PFSK-1 (cell line): ENCODE data around the gene TMEM11.

Experiments
- FOXP2 ChIP-seq: optimal IDR thresholded peaks from 2 replicates; pipeline ENCODE3; 2011; ENCODE audit warnings: borderline replicate concordance, control low read depth, inconsistent platforms; ENCODE audit not compliant: insufficient read depth; ENCODE audit errors: extremely low read length, extremely low read depth
- POLR2AphosphoS5 ChIP-seq: IDR thresholded peaks from 2 replicates; pipeline ENCODE4 v1.6.1; 2012; ENCODE audit warnings: low read depth, mild to moderate bottlenecking, control low read depth, low read length, moderate library complexity
- SIN3A ChIP-seq: IDR thresholded peaks from 2 replicates; pipeline ENCODE4 v1.6.1; 2012; ENCODE audit warnings: mild to moderate bottlenecking, low read length, moderate library complexity, borderline replicate concordance; ENCODE audit not compliant: insufficient read depth
- TAF1 ChIP-seq: IDR thresholded peaks from 2 replicates; pipeline ENCODE4 v1.6.1; 2012; ENCODE audit warnings: low read length, control low read depth, borderline replicate concordance; ENCODE audit not compliant: insufficient read depth
- TF ChIP-seq, protein P1 (sequence below), 2 experiments: IDR thresholded peaks; 2 replicates each; pipeline versions ENCODE4 v1.6.1 to v1.8.0; 2011 to 2012; ENCODE audit warnings: low read depth in 2 of 2, low read length in 2 of 2, control low read depth in 1 of 2, inconsistent platforms in 1 of 2, mild to moderate bottlenecking in 1 of 2, moderate library complexity in 1 of 2; ENCODE audit not compliant: insufficient read depth in 1 of 2

The TMEM11 gene

DNA sequence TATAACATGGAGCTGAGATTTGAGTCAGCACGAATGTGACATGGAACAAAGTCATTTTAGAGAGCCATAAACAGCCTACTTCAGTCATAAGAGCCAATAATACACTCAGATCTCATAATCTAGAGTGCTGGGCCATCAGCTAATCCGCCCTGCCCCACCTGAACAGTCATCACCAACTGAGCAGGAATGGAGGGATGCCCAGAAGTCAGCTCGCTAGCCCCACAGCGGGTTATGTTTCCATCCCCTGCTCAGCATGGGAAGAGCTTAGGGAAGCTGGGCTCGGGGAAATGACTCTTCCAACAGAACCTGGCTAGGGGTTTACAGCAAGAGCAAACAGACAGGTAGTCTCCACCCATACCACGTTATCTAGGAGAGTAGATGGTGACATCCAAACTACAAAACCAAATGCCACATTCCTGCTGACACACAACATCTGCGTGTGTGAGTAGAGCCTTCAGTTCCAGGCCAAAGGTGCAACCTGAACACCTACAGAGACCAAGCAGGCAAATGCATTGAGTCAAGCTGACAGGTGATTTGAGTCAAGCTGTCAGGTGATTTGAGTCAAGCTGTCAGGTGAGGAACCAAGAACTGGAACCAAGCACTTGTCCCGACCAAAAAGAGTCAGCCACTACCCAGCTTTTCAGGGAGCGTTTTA is 2.0 kb downstream of the TMEM11 start:
- TF ChIP-seq FOXP2: no peak
- no peak for TF ChIP-seq TAF1
- no peak for TF ChIP-seq SIN3A
- TF ChIP-seq, protein P1, sequence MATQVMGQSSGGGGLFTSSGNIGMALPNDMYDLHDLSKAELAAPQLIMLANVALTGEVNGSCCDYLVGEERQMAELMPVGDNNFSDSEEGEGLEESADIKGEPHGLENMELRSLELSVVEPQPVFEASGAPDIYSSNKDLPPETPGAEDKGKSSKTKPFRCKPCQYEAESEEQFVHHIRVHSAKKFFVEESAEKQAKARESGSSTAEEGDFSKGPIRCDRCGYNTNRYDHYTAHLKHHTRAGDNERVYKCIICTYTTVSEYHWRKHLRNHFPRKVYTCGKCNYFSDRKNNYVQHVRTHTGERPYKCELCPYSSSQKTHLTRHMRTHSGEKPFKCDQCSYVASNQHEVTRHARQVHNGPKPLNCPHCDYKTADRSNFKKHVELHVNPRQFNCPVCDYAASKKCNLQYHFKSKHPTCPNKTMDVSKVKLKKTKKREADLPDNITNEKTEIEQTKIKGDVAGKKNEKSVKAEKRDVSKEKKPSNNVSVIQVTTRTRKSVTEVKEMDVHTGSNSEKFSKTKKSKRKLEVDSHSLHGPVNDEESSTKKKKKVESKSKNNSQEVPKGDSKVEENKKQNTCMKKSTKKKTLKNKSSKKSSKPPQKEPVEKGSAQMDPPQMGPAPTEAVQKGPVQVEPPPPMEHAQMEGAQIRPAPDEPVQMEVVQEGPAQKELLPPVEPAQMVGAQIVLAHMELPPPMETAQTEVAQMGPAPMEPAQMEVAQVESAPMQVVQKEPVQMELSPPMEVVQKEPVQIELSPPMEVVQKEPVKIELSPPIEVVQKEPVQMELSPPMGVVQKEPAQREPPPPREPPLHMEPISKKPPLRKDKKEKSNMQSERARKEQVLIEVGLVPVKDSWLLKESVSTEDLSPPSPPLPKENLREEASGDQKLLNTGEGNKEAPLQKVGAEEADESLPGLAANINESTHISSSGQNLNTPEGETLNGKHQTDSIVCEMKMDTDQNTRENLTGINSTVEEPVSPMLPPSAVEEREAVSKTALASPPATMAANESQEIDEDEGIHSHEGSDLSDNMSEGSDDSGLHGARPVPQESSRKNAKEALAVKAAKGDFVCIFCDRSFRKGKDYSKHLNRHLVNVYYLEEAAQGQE (IDR thresholded peaks at IDR 0.05; ENCODE audit: insufficient read depth in 1 of 2, low read depth in 2 of 2, low read length in 2 of 2): no peak
- no peak for TF ChIP-seq POLR2AphosphoS5

DNA sequence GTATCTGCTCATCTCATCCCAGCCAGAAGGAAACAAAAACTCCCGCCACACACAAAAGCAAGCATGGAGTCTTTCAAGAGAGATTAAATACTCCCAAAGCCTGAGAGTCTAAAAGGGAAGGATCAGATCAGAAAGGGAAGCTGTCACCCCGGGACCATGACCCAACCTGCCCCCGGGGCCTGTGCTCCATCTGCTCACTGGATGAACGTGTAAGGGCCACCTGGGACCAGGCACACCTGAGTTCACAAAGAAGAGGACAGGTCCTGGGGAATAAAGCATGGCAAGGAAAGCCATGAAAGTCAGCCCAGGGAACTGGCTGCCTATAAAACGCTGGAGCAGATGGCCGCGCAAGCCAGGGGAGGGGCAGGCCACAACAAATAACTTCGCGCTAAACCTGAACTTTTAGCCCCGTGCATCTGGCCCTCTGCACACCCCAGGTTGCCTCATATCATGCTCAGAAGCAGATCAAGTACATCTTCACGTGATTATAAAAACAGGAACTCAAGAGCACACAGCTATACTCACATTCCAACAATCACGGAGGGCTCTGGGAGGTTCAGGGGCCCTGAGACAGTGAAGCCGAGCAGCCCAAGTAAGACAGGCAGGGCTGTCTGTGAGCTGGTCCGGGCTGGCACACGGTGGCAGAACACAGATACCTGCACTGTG is 3.4 kb downstream of the TMEM11 start:
- TF ChIP-seq FOXP2 (no peak), POLR2AphosphoS5 (no peak)

DNA sequence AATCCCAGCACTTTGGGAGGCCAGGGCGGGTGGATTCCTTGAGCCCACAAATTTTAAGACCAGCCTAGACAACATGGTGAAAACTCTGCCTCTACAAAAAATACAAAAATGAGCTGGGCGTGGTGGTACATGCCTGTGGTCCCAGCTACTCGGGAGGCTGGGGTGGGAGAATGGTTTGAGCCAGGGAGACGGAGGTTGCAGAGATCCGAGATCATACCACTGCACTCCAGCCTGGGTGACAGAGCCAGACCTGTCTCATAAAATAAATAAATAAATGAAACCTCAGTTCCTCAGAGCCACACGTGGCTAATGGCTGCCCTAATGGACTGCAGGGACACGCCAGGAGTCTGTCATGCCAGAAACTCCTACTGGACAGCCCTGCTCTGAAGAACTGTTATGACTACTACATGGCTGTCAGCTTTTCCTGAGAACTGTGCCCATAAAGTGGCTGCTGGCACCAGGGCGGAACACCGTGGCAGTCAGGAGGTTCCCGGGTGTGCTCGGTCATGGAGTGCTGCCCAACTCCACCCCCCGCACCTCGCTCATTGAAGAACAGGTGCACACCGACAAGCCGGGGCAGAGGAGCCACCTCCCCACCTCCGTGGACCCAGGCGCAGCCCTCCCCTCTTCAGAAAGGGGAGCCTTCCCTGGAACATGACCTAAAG is 4.3 kb downstream of the TMEM11 start:
- TF ChIP-seq, protein P1 (IDR thresholded peaks at IDR 0.05; ENCODE audit: insufficient read depth in 1 of 2, low read depth in 2 of 2, low read length in 2 of 2): no peak
- TF ChIP-seq POLR2AphosphoS5 (no peak), FOXP2 (no peak), TAF1 (no peak), SIN3A (no peak)

DNA sequence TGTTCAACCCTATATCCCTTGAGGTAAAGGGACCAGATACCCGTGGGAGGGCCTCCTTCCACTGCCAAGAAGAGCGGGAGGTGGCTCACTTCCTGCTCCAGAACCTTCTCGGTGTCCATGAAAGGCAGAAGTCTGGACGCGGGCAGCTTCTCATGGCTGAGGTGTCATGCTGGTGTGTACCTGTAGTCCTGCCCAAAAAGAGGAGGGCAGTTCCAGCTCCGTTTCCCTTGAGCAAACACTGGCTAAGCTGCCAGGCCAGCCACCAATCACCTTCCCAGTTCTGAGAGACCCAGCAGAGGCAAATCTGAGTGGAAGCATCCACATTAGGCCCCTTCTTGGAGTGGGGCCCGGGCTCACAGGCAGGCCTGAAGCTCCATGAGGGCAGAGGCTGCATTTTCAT is 5.6 kb downstream of the TMEM11 start:
- TF ChIP-seq, protein P1 (IDR thresholded peaks at IDR 0.05; ENCODE audit: insufficient read depth in 1 of 2, low read depth in 2 of 2, low read length in 2 of 2): no peak
- no peak for TF ChIP-seq TAF1
- TF ChIP-seq FOXP2: no peak
- no peak for TF ChIP-seq POLR2AphosphoS5
- no peak for TF ChIP-seq SIN3A

DNA sequence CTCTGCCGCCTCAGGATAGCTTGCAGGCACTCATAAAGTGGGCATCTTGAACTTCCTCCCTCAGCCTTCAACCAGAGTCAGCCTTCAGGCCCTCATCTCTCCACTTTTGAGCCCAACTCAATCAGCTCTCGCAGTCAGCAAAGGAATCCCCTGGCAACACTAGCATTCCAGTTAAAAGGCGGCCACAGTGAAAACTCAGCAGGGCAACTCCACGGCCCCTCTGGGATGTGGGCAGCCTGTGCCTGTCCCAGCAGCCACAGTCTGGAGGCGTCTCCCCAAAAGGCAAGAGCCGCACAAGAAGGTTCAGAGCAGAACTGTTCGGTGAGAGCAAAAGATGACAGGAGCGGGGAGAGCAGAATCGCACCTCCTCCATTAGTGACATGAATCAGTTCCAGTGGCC is 9.0 kb downstream of the TMEM11 start:
- no peak for TF ChIP-seq FOXP2
- TF ChIP-seq POLR2AphosphoS5: no peak
- no peak for TF ChIP-seq SIN3A
- no peak for TF ChIP-seq TAF1
- TF ChIP-seq, protein P1 (IDR thresholded peaks at IDR 0.05; ENCODE audit: insufficient read depth in 1 of 2, low read depth in 2 of 2, low read length in 2 of 2): no peak
